A673 (cell line): Measurements from ENCODE around the gene ARHGEF1.

Source experiments
- EZH2 ChIP-seq: fragments of 200-600 bp; sonication (generic); IDR thresholded peaks from 2 replicates; pipeline ENCODE4 v1.6.1; 2017; ENCODE audit warnings: borderline replicate concordance, low read depth, mild to moderate bottlenecking, mixed read lengths, antibody characterized with exemption, low read length; ENCODE audit not compliant: poor library complexity, severe bottlenecking
- TF ChIP-seq, protein P1 (sequence below): fragments of 300-800, 200-600 bp; sonication (generic); conservative IDR thresholded peaks from 2 replicates; pipeline ENCODE4 v1.5.1; 2017; ENCODE audit warnings: low read depth, mild to moderate bottlenecking, antibody characterized with exemption, low read length, moderate library complexity, mixed read lengths

DNA sequence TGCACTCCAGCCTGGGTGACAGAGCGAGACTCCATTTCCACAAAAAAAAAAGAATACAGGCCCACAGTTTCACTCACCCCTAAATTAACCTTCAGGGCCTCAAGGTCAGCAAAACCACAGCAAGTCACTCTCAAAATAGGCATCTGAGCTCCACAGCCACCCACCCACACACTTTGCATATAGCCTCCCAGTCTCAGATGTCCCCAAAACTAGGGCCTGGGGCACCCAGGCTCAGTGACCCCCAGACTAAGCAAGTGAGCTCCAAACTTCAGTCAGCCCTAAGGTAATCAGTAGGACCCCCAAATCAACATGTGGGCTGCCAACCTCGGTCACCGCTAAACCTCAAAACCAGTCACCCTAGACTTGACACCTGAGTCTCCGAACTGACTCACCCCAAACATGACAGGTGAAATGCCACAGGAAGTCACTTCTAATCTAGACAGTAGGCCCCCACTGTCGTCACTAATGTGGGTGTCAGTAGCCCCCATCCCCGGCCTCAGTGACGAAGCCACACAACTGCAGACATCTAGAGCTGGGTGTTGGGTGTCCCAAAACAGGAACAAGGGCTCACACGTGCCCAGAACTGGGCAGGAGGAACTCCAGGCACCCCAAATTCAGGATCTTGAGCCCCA is 62.3 kb downstream of the ARHGEF1 start:
- TF ChIP-seq, protein P1, sequence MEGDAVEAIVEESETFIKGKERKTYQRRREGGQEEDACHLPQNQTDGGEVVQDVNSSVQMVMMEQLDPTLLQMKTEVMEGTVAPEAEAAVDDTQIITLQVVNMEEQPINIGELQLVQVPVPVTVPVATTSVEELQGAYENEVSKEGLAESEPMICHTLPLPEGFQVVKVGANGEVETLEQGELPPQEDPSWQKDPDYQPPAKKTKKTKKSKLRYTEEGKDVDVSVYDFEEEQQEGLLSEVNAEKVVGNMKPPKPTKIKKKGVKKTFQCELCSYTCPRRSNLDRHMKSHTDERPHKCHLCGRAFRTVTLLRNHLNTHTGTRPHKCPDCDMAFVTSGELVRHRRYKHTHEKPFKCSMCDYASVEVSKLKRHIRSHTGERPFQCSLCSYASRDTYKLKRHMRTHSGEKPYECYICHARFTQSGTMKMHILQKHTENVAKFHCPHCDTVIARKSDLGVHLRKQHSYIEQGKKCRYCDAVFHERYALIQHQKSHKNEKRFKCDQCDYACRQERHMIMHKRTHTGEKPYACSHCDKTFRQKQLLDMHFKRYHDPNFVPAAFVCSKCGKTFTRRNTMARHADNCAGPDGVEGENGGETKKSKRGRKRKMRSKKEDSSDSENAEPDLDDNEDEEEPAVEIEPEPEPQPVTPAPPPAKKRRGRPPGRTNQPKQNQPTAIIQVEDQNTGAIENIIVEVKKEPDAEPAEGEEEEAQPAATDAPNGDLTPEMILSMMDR, result no peak
- no peak for TF ChIP-seq EZH2
